Gastrocnemius medialis (tissue), 4 donors: ENCODE results near the gene TMEM150C. TPM values are rescaled to one million over a fixed set of nuclear protein-coding genes. Genes with fewer than 3 reads are reported as not detected.
"Not testable (repeated sequence)": the region's sequence is repeated elsewhere in the genome, so short reads cannot be mapped to it uniquely, and the experiment has no call there.

Experiments
- ATAC-seq, 2 donors: fragments of 150-250 bp; one replicate each; pipeline ENCODE4 v1.9.1; 2016
- DNase-seq, 2 donors: peaks; one replicate each; pipeline ENCODE4 v3.0.0-alpha.2; 2019
- H3K27ac ChIP-seq, 4 donors: fragments of 200-600 bp; sonication (generic); 1 replicate in 1 of 4; 2 replicates in 3 of 4; pipeline ENCODE4 v1.5.1; 2016 to 2018; ENCODE audit warnings: mild to moderate bottlenecking in 2 of 4, moderate library complexity in 1 of 4
- H3K27me3 ChIP-seq, 3 donors: fragments of 200-600 bp; sonication (generic) in 2 of 3; 1 replicate in 1 of 3; 2 replicates in 2 of 3; pipeline versions ENCODE4 v1.5.1 to v1.6.0; 2016 to 2019; ENCODE audit warnings: mild to moderate bottlenecking in 1 of 3, moderate library complexity in 1 of 3
- H3K36me3 ChIP-seq, 2 donors: fragments of 200-600 bp; sonication (generic) in 1 of 2; one replicate each; pipeline ENCODE4 v1.5.1; 2017 to 2018
- H3K4me1 ChIP-seq, 2 donors: fragments of 200-600 bp; sonication (generic) in 1 of 2; one replicate each; pipeline ENCODE4 v1.5.1; 2016 to 2017; ENCODE audit warnings: mild to moderate bottlenecking in 2 of 2
- H3K4me3 ChIP-seq, 4 donors: fragments of 200-600 bp; sonication (generic) in 3 of 4; 1 replicate in 1 of 4; 2 replicates in 3 of 4; pipeline ENCODE4 v1.5.1; 2016 to 2019; ENCODE audit warnings: mild to moderate bottlenecking in 2 of 4
- H3K9me3 ChIP-seq, 3 donors: fragments of 200-600 bp; sonication (generic) in 2 of 3; 1 replicate in 1 of 3; 2 replicates in 2 of 3; pipeline ENCODE4 v1.5.1; 2016 to 2019
- CTCF ChIP-seq, 5 experiments: fragments of 450-650 bp in 3 of 5; fragments of 200-600 bp in 2 of 5; sonication (generic) in 2 of 5; IDR thresholded peaks in 4 of 5; conservative IDR thresholded peaks in 1 of 5; 1 replicate in 4 of 5; 2 replicates in 1 of 5; pipeline ENCODE4 v1.5.1; 2016 to 2019; ENCODE audit warnings: antibody characterized with exemption in 5 of 5, mild to moderate bottlenecking in 3 of 5, moderate library complexity in 3 of 5
- POLR2A ChIP-seq, 2 donors: fragments of 450-650 bp; IDR thresholded peaks; one replicate each; pipeline ENCODE4 v1.6.1; 2017; ENCODE audit warnings: antibody characterized with exemption in 2 of 2, mild to moderate bottlenecking in 2 of 2, moderate library complexity in 2 of 2
- in situ Hi-C, 4 donors: fragments of 200-750 bp; cut with MboI; loops; one replicate each; pipeline versions ENCODE4 v1.15.0 to v1.8.0; 2017; ENCODE audit warnings: low sequenced_read_pairs in 4 of 4
- intact Hi-C: fragments of 100-400 bp; cut with DNase I; formaldehyde crosslinking; loops from one replicate; pipeline ENCODE4 v1.15.1; 2023; ENCODE audit warnings: low total_unique reads
- total RNA-seq, 4 donors: library from RNA; depleted of rRNA; stranded (reverse); fragments of >200 nt; gene quantifications; one replicate each; pipeline versions ENCODE4 v1.1.0 to v1.2.3, GENCODE V29; 2016

Gene TMEM150C
- total RNA-seq, 4 donors from 2014 or later: 5.5 to 13.5 (median 7.8) TPM

DNA sequence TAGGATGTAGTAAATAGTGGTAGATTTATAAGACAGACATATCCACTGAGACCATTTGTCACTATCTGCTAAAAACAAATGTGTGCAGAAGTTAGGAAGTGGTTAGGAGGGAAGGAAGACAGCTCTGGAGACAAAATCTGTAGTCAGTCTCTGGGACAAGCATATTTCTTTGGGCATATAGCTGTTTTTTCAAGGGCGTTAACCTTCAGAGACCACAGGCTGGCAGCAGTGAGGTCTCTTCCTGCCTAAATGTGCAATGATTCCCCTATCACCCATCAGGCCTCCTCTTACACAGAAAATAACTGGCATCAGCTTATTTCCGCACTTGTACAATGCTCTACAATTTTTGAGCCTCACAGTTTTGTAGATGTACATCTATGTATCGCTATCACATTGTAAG lies 6.5 kb downstream of the TMEM150C start:
- H3K36me3 ChIP-seq: no peaks in the 10 kb centered on the region
- DNase-seq (no peak), ATAC-seq (no peak)
- TF ChIP-seq POLR2A (IDR thresholded peaks at IDR 0.05) (no peak), CTCF (IDR thresholded peaks at IDR 0.05 in 4 of 5, conservative IDR thresholded peaks at IDR 0.05 in 1 of 5) (no peak)
- no peak overlapping the region for H3K27ac ChIP-seq
- H3K4me3 ChIP-seq: no peak overlapping the region
- intact Hi-C loops (no loop called here), in situ Hi-C loops (no loop called here)
- H3K27me3 ChIP-seq: no peaks in the 10 kb centered on the region
- no peaks in the 10 kb centered on the region for H3K4me1 ChIP-seq
- H3K9me3 ChIP-seq: no peaks in the 10 kb centered on the region

- no peak overlapping the region for H3K4me3 ChIP-seq
- H3K4me1 ChIP-seq: no peaks in the 10 kb centered on the region
- in situ Hi-C loops: no loop called here
- intact Hi-C loops: no loop called here
- no peaks in the 10 kb centered on the region for H3K27me3 ChIP-seq
- H3K36me3 ChIP-seq: no peaks in the 10 kb centered on the region
- TF ChIP-seq POLR2A (IDR thresholded peaks at IDR 0.05) (no peak), CTCF (IDR thresholded peaks at IDR 0.05 in 4 of 5, conservative IDR thresholded peaks at IDR 0.05 in 1 of 5) (no peak)
- H3K9me3 ChIP-seq: no peaks in the 10 kb centered on the region
- H3K27ac ChIP-seq: no peak overlapping the region
- DNase-seq (no peak), ATAC-seq (no peak)
These were observed 8.8 kb downstream of the TMEM150C start for GRCh38 chr4:82553020-82553419.

GRCh38 chr4:82551734-82552133 lies 10.1 kb downstream of the TMEM150C start:
- in situ Hi-C loops (no loop called here), intact Hi-C loops (no loop called here)
- ATAC-seq: no peak

GRCh38 chr4:82547850-82548249 lies 13.9 kb downstream of the TMEM150C start:
- not testable (repeated sequence) for H3K4me1 ChIP-seq, DNase-seq

More at GRCh38 chr4:82551734-82552133, 10.1 kb downstream of the TMEM150C start:
- Histone ChIP-seq H3K27me3 (no peaks in the 10 kb centered on the region), H3K36me3 (no peaks in the 10 kb centered on the region), H3K9me3 (no peaks in the 10 kb centered on the region), H3K27ac (no peak overlapping the region), H3K4me1 (no peaks in the 10 kb centered on the region), H3K4me3 (no peak overlapping the region)
- no peak for TF ChIP-seq POLR2A (IDR thresholded peaks at IDR 0.05)
- no peak for TF ChIP-seq CTCF (IDR thresholded peaks at IDR 0.05 in 4 of 5, conservative IDR thresholded peaks at IDR 0.05 in 1 of 5)
- no peak for DNase-seq

GRCh38 chr4:82543131-82543530 lies 18.7 kb downstream of the TMEM150C start:
- DNase-seq (no peak), ATAC-seq (no peak)
- Histone ChIP-seq H3K27me3 (no peaks in the 10 kb centered on the region), H3K4me3 (no peak overlapping the region), H3K36me3 (no peaks in the 10 kb centered on the region), H3K4me1 (no peaks in the 10 kb centered on the region), H3K9me3 (no peaks in the 10 kb centered on the region), H3K27ac (no peak overlapping the region)
- intact Hi-C loops (no loop called here), in situ Hi-C loops (no loop called here)
- TF ChIP-seq POLR2A (IDR thresholded peaks at IDR 0.05): no peak
- no peak for TF ChIP-seq CTCF (IDR thresholded peaks at IDR 0.05 in 4 of 5, conservative IDR thresholded peaks at IDR 0.05 in 1 of 5)

More at GRCh38 chr4:82547850-82548249, 13.9 kb downstream of the TMEM150C start:
- in situ Hi-C loops, H3K27ac ChIP-seq, H3K4me3 ChIP-seq, H3K36me3 ChIP-seq, H3K9me3 ChIP-seq, ATAC-seq, H3K27me3 ChIP-seq, intact Hi-C loops: not testable (repeated sequence)
